H1 (cell line): ENCODE results near the gene CACNA1C. TPM values are rescaled to one million over a fixed set of nuclear protein-coding genes. Genes with fewer than 3 reads are reported as not detected.

Experiments
- CTCF ChIA-PET: fragments of 300-600 bp; sonication (Branson Sonifier 250); formaldehyde crosslinking; loops from one replicate; lab custom pipeline; 2021; ENCODE audit not compliant: partially characterized antibody; lab: Charles Lee
- POLR2A ChIA-PET: fragments of 300-600 bp; sonication (Branson Sonifier 250); formaldehyde crosslinking; loops from one replicate; lab custom pipeline; 2021; ENCODE audit warnings: inconsistent platforms; ENCODE audit not compliant: partially characterized antibody; lab: Charles Lee
- DNase-seq, 2 experiments: peaks; one replicate each; pipeline versions ENCODE4 v3.0.0 to v3.0.0-alpha.2; 2010 to 2022; ENCODE audit warnings: low spot score in 2 of 2, low read depth in 1 of 2, mixed read lengths in 1 of 2
- FAIRE-seq: peaks from 2 replicates; lab custom pipeline; 2011; peaks lifted over from hg19 to GRCh38; lab: Jason Lieb, UNC
- H2AFZ ChIP-seq: 2 replicates; pipeline ENCODE4 v1.8.1; 2012; ENCODE audit warnings: low read length, inconsistent platforms
- H2AK5ac ChIP-seq: 2 replicates; pipeline ENCODE4 v1.6.1; 2013; ENCODE audit warnings: low read depth, low read length
- H2BK120ac ChIP-seq: replicated peaks from 2 replicates; pipeline ENCODE3; 2013; ENCODE audit warnings: low read depth, low read length, inconsistent platforms
- H2BK12ac ChIP-seq: 2 replicates; pipeline ENCODE4 v1.6.1; 2013; ENCODE audit warnings: low read depth, low read length
- H2BK15ac ChIP-seq: 2 replicates; pipeline ENCODE4 v1.6.1; 2013; ENCODE audit warnings: low read length
- H2BK20ac ChIP-seq: 2 replicates; pipeline ENCODE4 v1.6.1; 2013; ENCODE audit warnings: low read length
- H2BK5ac ChIP-seq: 2 replicates; pipeline ENCODE4 v1.6.1; 2013; ENCODE audit warnings: low read depth, low read length
- H3K14ac ChIP-seq: 2 replicates; pipeline ENCODE4 v1.6.1; 2013; ENCODE audit warnings: inconsistent platforms; ENCODE audit not compliant: insufficient read length
- H3K18ac ChIP-seq: 2 replicates; pipeline ENCODE4 v1.6.1; 2013; ENCODE audit warnings: low read length; ENCODE audit errors: extremely low read depth
- H3K23ac ChIP-seq: 2 replicates; pipeline ENCODE4 v1.6.1; 2013; ENCODE audit warnings: inconsistent platforms; ENCODE audit not compliant: insufficient read length
- H3K23me2 ChIP-seq: 2 replicates; pipeline ENCODE4 v1.6.1; 2013; ENCODE audit warnings: low read depth, low read length
- H3K27ac ChIP-seq: 2 replicates; pipeline ENCODE4 v1.6.1; 2011; ENCODE audit warnings: low read depth, low read length, inconsistent platforms
- H3K27me3 ChIP-seq, 4 experiments: replicated peaks in 1 of 4; 1 replicate in 1 of 4; 2 replicates in 3 of 4; pipeline versions ENCODE4 v1.6.1 to v1.8.1; 2011 to 2013; ENCODE audit warnings: low read length in 3 of 4, mild to moderate bottlenecking in 3 of 4, inconsistent platforms in 2 of 4, mixed read lengths in 2 of 4, moderate library complexity in 1 of 4; ENCODE audit not compliant: control insufficient read depth in 3 of 4, insufficient read depth in 3 of 4; ENCODE audit errors: extremely low read depth in 1 of 4
- H3K36me3 ChIP-seq, 4 experiments: 2 replicates each; pipeline versions ENCODE4 v1.6.1 to v1.8.1; 2011 to 2013; ENCODE audit warnings: mild to moderate bottlenecking in 4 of 4, low read length in 3 of 4, moderate library complexity in 2 of 4, control low read depth in 1 of 4, inconsistent platforms in 1 of 4; ENCODE audit not compliant: insufficient read depth in 4 of 4, control insufficient read depth in 2 of 4
- H3K4ac ChIP-seq: replicated peaks from 2 replicates; pipeline ENCODE3; 2013; ENCODE audit warnings: low read length, low read depth, mixed read lengths, inconsistent platforms; ENCODE audit not compliant: insufficient read length
- H3K4me1 ChIP-seq, 4 experiments: replicated peaks in 1 of 4; 1 replicate in 1 of 4; 2 replicates in 3 of 4; pipeline versions ENCODE4 v1.6.1 to v1.8.1; 2011 to 2013; ENCODE audit warnings: low read length in 3 of 4, inconsistent platforms in 2 of 4, mixed read lengths in 1 of 4; ENCODE audit not compliant: insufficient read depth in 4 of 4, control insufficient read depth in 3 of 4
- H3K4me2 ChIP-seq, 2 experiments: 2 replicates each; pipeline versions ENCODE4 v1.6.1 to v1.8.1; 2011 to 2013; ENCODE audit warnings: low read depth in 2 of 2, low read length in 2 of 2, control low read depth in 1 of 2, inconsistent platforms in 1 of 2, mild to moderate bottlenecking in 1 of 2; ENCODE audit not compliant: insufficient read depth in 1 of 2
- H3K4me3 ChIP-seq, 4 experiments: fragments of 200-600, 300-600 bp in 1 of 4; sonication (generic), shearing (Covaris generic), sonication (Bioruptor Twin) in 1 of 4; 2 replicates each; pipeline versions ENCODE4 v1.5.1 to v1.8.1; 2011 to 2016; ENCODE audit warnings: low read length in 4 of 4, low read depth in 3 of 4, control low read depth in 2 of 4, inconsistent platforms in 2 of 4, mild to moderate bottlenecking in 2 of 4, mixed read lengths in 1 of 4, moderate library complexity in 1 of 4; ENCODE audit not compliant: insufficient read depth in 2 of 4; ENCODE audit errors: extremely low read depth in 1 of 4
- H3K56ac ChIP-seq: replicated peaks from 2 replicates; pipeline ENCODE3; 2013; ENCODE audit warnings: low read depth, mild to moderate bottlenecking, mixed read lengths, low read length, inconsistent platforms; ENCODE audit not compliant: insufficient read length
- H3K79me1 ChIP-seq: 2 replicates; pipeline ENCODE4 v1.6.1; 2013; ENCODE audit warnings: low read depth, low read length, control low read depth
- H3K79me2 ChIP-seq, 2 experiments: 2 replicates each; pipeline versions ENCODE4 v1.6.1 to v1.8.1; 2012 to 2013; ENCODE audit warnings: low read length in 2 of 2, mild to moderate bottlenecking in 2 of 2, inconsistent platforms in 1 of 2; ENCODE audit not compliant: insufficient read depth in 2 of 2, control insufficient read depth in 1 of 2
- H3K9ac ChIP-seq, 4 experiments: replicated peaks in 1 of 4; 1 replicate in 1 of 4; 2 replicates in 3 of 4; pipeline versions ENCODE4 v1.6.1 to v1.8.1; 2011 to 2013; ENCODE audit warnings: low read depth in 3 of 4, low read length in 3 of 4, control low read depth in 2 of 4, mild to moderate bottlenecking in 2 of 4, moderate library complexity in 2 of 4, inconsistent platforms in 1 of 4; ENCODE audit errors: extremely low read depth in 1 of 4
- H3K9me3 ChIP-seq, 2 experiments: 2 replicates each; pipeline versions ENCODE4 v1.6.1 to v1.8.1; 2012 to 2013; ENCODE audit warnings: mild to moderate bottlenecking in 2 of 2, moderate library complexity in 2 of 2, control low read depth in 1 of 2, inconsistent platforms in 1 of 2, low read depth in 1 of 2, low read length in 1 of 2, mixed read lengths in 1 of 2; ENCODE audit not compliant: insufficient read depth in 2 of 2
- H4K20me1 ChIP-seq, 2 experiments: replicated peaks in 1 of 2; 2 replicates each; pipeline versions ENCODE3 to v1.8.1; 2011 to 2013; ENCODE audit warnings: inconsistent platforms in 2 of 2, low read length in 2 of 2, mild to moderate bottlenecking in 1 of 2; ENCODE audit not compliant: insufficient read depth in 2 of 2, control insufficient read depth in 1 of 2
- H4K5ac ChIP-seq: 2 replicates; pipeline ENCODE4 v1.6.1; 2013; ENCODE audit warnings: low read length, low read depth, mixed read lengths, inconsistent platforms; ENCODE audit not compliant: insufficient read length
- H4K8ac ChIP-seq: 2 replicates; pipeline ENCODE4 v1.8.0; 2013; ENCODE audit warnings: mild to moderate bottlenecking, moderate library complexity, low read length, inconsistent platforms; ENCODE audit not compliant: insufficient read depth; ENCODE audit errors: extremely low read depth
- H4K91ac ChIP-seq: replicated peaks from 2 replicates; pipeline ENCODE3; 2013; ENCODE audit warnings: low read length, mixed read lengths, inconsistent platforms; ENCODE audit not compliant: insufficient read length
- BRCA1 ChIP-seq: IDR thresholded peaks from 2 replicates; pipeline ENCODE4 v1.6.1; 2012; ENCODE audit warnings: low read depth, low read length, improper control_type of control experiment
- CBX8 ChIP-seq: fragments of 300-800, 300-1000 bp; sonication (generic); IDR thresholded peaks from 2 replicates; pipeline ENCODE4 v1.7.1; 2016; ENCODE audit warnings: low read depth, low read length, borderline replicate concordance
- CHD1 ChIP-seq: IDR thresholded peaks from 2 replicates; pipeline ENCODE4 v1.6.1; 2012; ENCODE audit warnings: low read depth, low read length, improper control_type of control experiment
- POU5F1 ChIP-seq: IDR thresholded peaks from 2 replicates; pipeline ENCODE4 v1.6.1; 2011; ENCODE audit warnings: low read depth, mild to moderate bottlenecking, low read length, moderate library complexity
- RNF2 ChIP-seq: fragments of 200-900, 300-1000 bp; sonication (generic); IDR thresholded peaks from 2 replicates; pipeline ENCODE4 v1.7.1; 2016; ENCODE audit warnings: borderline replicate concordance, low read depth, mild to moderate bottlenecking, antibody characterized with exemption, low read length; ENCODE audit not compliant: poor library complexity, severe bottlenecking; ENCODE audit errors: missing control alignments
- SP4 ChIP-seq: IDR thresholded peaks from 2 replicates; pipeline ENCODE4 v1.6.1; 2012; ENCODE audit warnings: low read length, inconsistent platforms
- TAF1 ChIP-seq: IDR thresholded peaks from 2 replicates; pipeline ENCODE4 v1.6.1; 2011; ENCODE audit warnings: mild to moderate bottlenecking, low read depth, low read length
- TAF7 ChIP-seq: optimal IDR thresholded peaks from 2 replicates; pipeline ENCODE3; 2011; ENCODE audit warnings: low read depth, mild to moderate bottlenecking, inconsistent platforms, low read length, moderate library complexity, borderline replicate concordance
- WGBS, 2 experiments: shearing (Covaris generic) in 1 of 2; methylation state at CpG; one replicate each; pipeline versions ENCODE4 v1.1.6 to v1.1.7; 2013 to 2015; ENCODE audit warnings: low lambda C conversion rate in 2 of 2, mixed read lengths in 2 of 2, inconsistent platforms in 1 of 2, low coverage in 1 of 2, missing lambda C conversion rate in 1 of 2; ENCODE audit not compliant: insufficient replicate concordance in 2 of 2, insufficient coverage in 1 of 2, insufficient read length in 1 of 2; ENCODE audit errors: extremely low coverage in 1 of 2, missing lambda C conversion rate in 1 of 2; 5-methylcytosine and 5-hydroxymethylcytosine counted together
- polyA plus RNA-seq, 7 experiments: library from polyadenylated mRNA; depleted of rRNA in 3 of 7; stranded (reverse) in 5 of 7; unstranded in 2 of 7; fragments of >200 nt in 5 of 7; fragments of 200-250 nt in 2 of 7; gene quantifications; 1 replicate in 5 of 7; 2 replicates in 1 of 7; 4 replicates in 1 of 7; pipeline versions ENCODE4 v1.2.1 to v1.2.3, GENCODE V29; 2011 to 2013; ENCODE audit warnings: missing spikeins in 2 of 7, mixed read lengths in 2 of 7
- total RNA-seq: library from RNA; stranded (reverse); fragmentation: NEBNext Ultra II Directional; extraction: Animal tissue kit (Norgen Biotek cat#: 25700); gene quantifications from 2 replicates; pipeline ENCODE4 v1.2.1, GENCODE V29; 2021

CACNA1C gene
- total and polyA plus RNA-seq, 2 of the 8 experiments (the other 6 are each of a cell fraction or from before 2014, with no cell fraction given) = 1.3 TPM

DNA sequence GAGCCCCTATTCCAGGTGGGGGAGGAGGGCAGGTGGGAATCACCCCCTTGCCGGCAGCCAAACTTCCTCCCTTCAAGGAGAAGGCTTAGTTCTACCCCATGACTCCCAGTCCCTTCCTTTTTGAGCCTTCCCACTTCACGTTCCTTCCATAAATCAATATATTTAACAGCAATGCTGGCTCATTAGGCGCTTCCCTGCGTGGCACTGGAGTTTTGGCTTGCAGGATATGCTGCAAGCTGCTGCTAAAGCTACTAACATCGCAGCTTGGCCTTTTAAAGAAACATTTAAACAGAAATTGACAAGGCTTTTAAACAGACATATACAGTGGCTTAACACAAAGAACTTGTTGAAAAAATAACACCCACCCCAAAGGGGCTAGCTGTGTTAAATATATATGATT lies 434.0 kb downstream of the CACNA1C start:
- no peak overlapping the region for H2BK5ac ChIP-seq
- no peak overlapping the region for H4K91ac ChIP-seq
- H3K9me3 ChIP-seq = no peaks in the 10 kb centered on the region
- 90% methylated on average over 5 of the region's 5 CpGs; no CpG with 5 or more reads in 1 of the 2 experiments for WGBS, 2 experiments
- no peak overlapping the region for H2BK120ac ChIP-seq
- H3K79me2 ChIP-seq = no peaks in the 10 kb centered on the region
- H3K56ac ChIP-seq = no peak overlapping the region
- H2AK5ac ChIP-seq = no peak overlapping the region
- DNase-seq = no peak
- H3K4me3 ChIP-seq = no peak overlapping the region
- H3K18ac ChIP-seq = no peak overlapping the region
- no peak overlapping the region for H3K9ac ChIP-seq
- H4K20me1 ChIP-seq = no peaks in the 10 kb centered on the region
- no peaks in the 10 kb centered on the region for H3K23me2 ChIP-seq
- no peak overlapping the region for H3K14ac ChIP-seq
- TF ChIP-seq POU5F1 (no peak), RNF2 (no peak), CBX8 (no peak), BRCA1 (no peak), SP4 (no peak), TAF7 (no peak), CHD1 (no peak), TAF1 (no peak)
- H3K27ac ChIP-seq = no peak overlapping the region
- H3K27me3 ChIP-seq = no peaks in the 10 kb centered on the region
- H2AFZ ChIP-seq = no peak overlapping the region
- no peak overlapping the region for H3K4me2 ChIP-seq
- ChIA-PET CTCF (interaction anchor here (1.0 to 2.2 kb wide), 3 partner anchors 9 to 155 kb away, joined by 3 to 7 read pairs (median 3); no protein-coding TSS in a partner anchor), POLR2A (no interaction called here)
- H3K4me1 ChIP-seq = no peaks in the 10 kb centered on the region; a peak in 1 of 7 replicates
- no peak overlapping the region for H4K8ac ChIP-seq
- no peak overlapping the region for H2BK15ac ChIP-seq
- H2BK20ac ChIP-seq = no peak overlapping the region
- no peak overlapping the region for H3K23ac ChIP-seq
- FAIRE-seq = no peak
- H4K5ac ChIP-seq = no peak overlapping the region
- no peak overlapping the region for H2BK12ac ChIP-seq
- no peaks in the 10 kb centered on the region for H3K79me1 ChIP-seq
- no peak overlapping the region for H3K4ac ChIP-seq
- H3K36me3 ChIP-seq = no peaks in the 10 kb centered on the region
